SK-N-SH treated with all-trans-retinoic acid at 6 μM for 48 hours (cell line): ENCODE data around the gene LPP.

ENCODE experiments used
- ATAC-seq: fragments of 200-7000 bp; cut with Tn5 transposase; 3 replicates; pipeline ENCODE4 v1.9.1; 2020; ENCODE audit warnings: mild to moderate bottlenecking, moderate library complexity
- BACH2 ChIP-seq: fragments of 250-450 bp; sonication (Bioruptor Pico); IDR thresholded peaks from 2 replicates; pipeline ENCODE4 v1.9.0; 2021; ENCODE audit warnings: mild to moderate bottlenecking, borderline replicate concordance
- CREB5 ChIP-seq: fragments of 250-450 bp; sonication (Bioruptor Pico); IDR thresholded peaks from 2 replicates; pipeline ENCODE4 v1.5.1; 2020; ENCODE audit warnings: low read depth, mild to moderate bottlenecking, moderate library complexity
- CSDC2 ChIP-seq: fragments of 250-450 bp; sonication (Bioruptor Pico); IDR thresholded peaks from 2 replicates; pipeline ENCODE4 v1.5.0; 2020; ENCODE audit warnings: mild to moderate bottlenecking, moderate library complexity
- CSRNP3 ChIP-seq: fragments of 250-450 bp; sonication (Bioruptor Pico); IDR thresholded peaks from 2 replicates; pipeline ENCODE4 v1.5.1; 2021; ENCODE audit warnings: mild to moderate bottlenecking, moderate library complexity
- GLIS3 ChIP-seq: fragments of 250-450 bp; sonication (Bioruptor Pico); IDR thresholded peaks from 2 replicates; pipeline ENCODE4 v1.5.0; 2020; ENCODE audit warnings: mild to moderate bottlenecking, moderate library complexity
- ISL1 ChIP-seq: fragments of 250-450 bp; sonication (Bioruptor Pico); IDR thresholded peaks from 2 replicates; pipeline ENCODE4 v2.1.2; 2022; ENCODE audit warnings: mild to moderate bottlenecking, moderate library complexity
- OSR1 ChIP-seq: fragments of 250-450 bp; sonication (Bioruptor Pico); IDR thresholded peaks from 2 replicates; pipeline ENCODE4 v1.8.0; 2022; ENCODE audit warnings: moderate library complexity, mild to moderate bottlenecking, inconsistent platforms
- PATZ1 ChIP-seq: fragments of 250-450 bp; sonication (Bioruptor Pico); IDR thresholded peaks from 2 replicates; pipeline ENCODE4 v1.8.0; 2020; ENCODE audit warnings: mild to moderate bottlenecking, moderate library complexity, borderline replicate concordance
- POU6F1 ChIP-seq: fragments of 250-450 bp; sonication (Bioruptor Pico); IDR thresholded peaks from 2 replicates; pipeline ENCODE4 v1.8.0; 2021; ENCODE audit warnings: low read depth, mild to moderate bottlenecking, moderate library complexity, borderline replicate concordance
- PPARA ChIP-seq: fragments of 250-450 bp; sonication (Bioruptor Pico); IDR thresholded peaks from 2 replicates; pipeline ENCODE4 v1.5.0; 2020; ENCODE audit warnings: mild to moderate bottlenecking, borderline replicate concordance
- RARB ChIP-seq: fragments of 250-450 bp; sonication (Bioruptor Pico); IDR thresholded peaks from 2 replicates; pipeline ENCODE4 v1.8.0; 2021; ENCODE audit warnings: mild to moderate bottlenecking, moderate library complexity
- SNAI2 ChIP-seq: fragments of 250-450 bp; sonication (Bioruptor Pico); IDR thresholded peaks from 2 replicates; pipeline ENCODE4 v1.5.0; 2020; ENCODE audit warnings: mild to moderate bottlenecking, moderate library complexity
- TCF4 ChIP-seq: fragments of 250-450 bp; sonication (Bioruptor Pico); IDR thresholded peaks from 2 replicates; pipeline ENCODE4 v1.8.0; 2021; ENCODE audit warnings: mild to moderate bottlenecking, moderate library complexity, borderline replicate concordance
- TOX ChIP-seq: fragments of 250-450 bp; sonication (Bioruptor Pico); IDR thresholded peaks from 2 replicates; pipeline ENCODE4 v1.8.0; 2021; ENCODE audit warnings: mild to moderate bottlenecking, moderate library complexity, borderline replicate concordance
- TSHZ2 ChIP-seq: fragments of 250-450 bp; sonication (Bioruptor Pico); IDR thresholded peaks from 2 replicates; pipeline ENCODE4 v1.5.0; 2020; ENCODE audit warnings: mild to moderate bottlenecking, moderate library complexity
- ZC3H10 ChIP-seq: fragments of 250-450 bp; sonication (Bioruptor Pico); IDR thresholded peaks from 2 replicates; pipeline ENCODE4 v1.5.1; 2021; ENCODE audit warnings: mild to moderate bottlenecking, moderate library complexity
- ZFP30 ChIP-seq: fragments of 450-650 bp; formaldehyde crosslinking; IDR thresholded peaks from 2 replicates; pipeline ENCODE4 v1.5.0; 2022; ENCODE audit warnings: mild to moderate bottlenecking, moderate library complexity
- ZNF565 ChIP-seq: fragments of 450-650 bp; formaldehyde crosslinking; conservative IDR thresholded peaks from 2 replicates; pipeline ENCODE4 v1.5.0; 2020; ENCODE audit warnings: low read depth, mild to moderate bottlenecking, moderate library complexity
- ZNF70 ChIP-seq: fragments of 450-650 bp; formaldehyde crosslinking; IDR thresholded peaks from 2 replicates; pipeline ENCODE4 v1.5.0; 2020; ENCODE audit warnings: mild to moderate bottlenecking, moderate library complexity
- ZNF8 ChIP-seq: fragments of 450-650 bp; formaldehyde crosslinking; IDR thresholded peaks from 2 replicates; pipeline ENCODE4 v1.5.0; 2020; ENCODE audit warnings: mild to moderate bottlenecking, moderate library complexity

Gene LPP

GRCh38 chr3:188926741-188927511 lies 773.0 kb downstream of the LPP start:
- ATAC-seq = no peak
- no peak for TF ChIP-seq PATZ1
- no peak for TF ChIP-seq GLIS3 (CRISPR knock-in tag)
- TF ChIP-seq TOX (CRISPR knock-in tag) = no peak
- no peak for TF ChIP-seq ZFP30 (CRISPR knock-in tag)
- TF ChIP-seq PPARA (CRISPR knock-in tag) = no peak
- no peak for TF ChIP-seq TSHZ2 (CRISPR knock-in tag)

GRCh38 chr3:188927971-188928370 lies 774.0 kb downstream of the LPP start:
- no peak for ATAC-seq
- TF ChIP-seq POU6F1 = no peak

GRCh38 chr3:188929137-188929536 lies 775.2 kb downstream of the LPP start:
- ATAC-seq = peak; percentile 81
- TF ChIP-seq BACH2 (CRISPR knock-in tag) (no peak), ZNF70 (CRISPR knock-in tag) (no peak), PPARA (CRISPR knock-in tag) (no peak), CREB5 (no peak), PATZ1 (no peak), ISL1 (no peak), ZNF565 (CRISPR knock-in tag) (no peak), OSR1 (no peak), SNAI2 (CRISPR knock-in tag) (no peak), TCF4 (no peak), CSRNP3 (CRISPR knock-in tag) (no peak), ZFP30 (CRISPR knock-in tag) (no peak), GLIS3 (CRISPR knock-in tag) (no peak), TSHZ2 (CRISPR knock-in tag) (no peak), RARB (CRISPR knock-in tag) (no peak), POU6F1 (no peak), CSDC2 (CRISPR knock-in tag) (no peak), TOX (CRISPR knock-in tag) (no peak), ZC3H10 (CRISPR knock-in tag) (no peak), ZNF8 (CRISPR knock-in tag) (no peak)
